GM18861 (cell line): ENCODE results near the gene DNM2.

ENCODE experiments used
- ATAC-seq: cut with Tn5 transposase; IDR thresholded peaks from one replicate; pipeline ENCODE4 v1.9.1; 2021; ENCODE audit not compliant: unreplicated experiment

DNM2 gene

DNA sequence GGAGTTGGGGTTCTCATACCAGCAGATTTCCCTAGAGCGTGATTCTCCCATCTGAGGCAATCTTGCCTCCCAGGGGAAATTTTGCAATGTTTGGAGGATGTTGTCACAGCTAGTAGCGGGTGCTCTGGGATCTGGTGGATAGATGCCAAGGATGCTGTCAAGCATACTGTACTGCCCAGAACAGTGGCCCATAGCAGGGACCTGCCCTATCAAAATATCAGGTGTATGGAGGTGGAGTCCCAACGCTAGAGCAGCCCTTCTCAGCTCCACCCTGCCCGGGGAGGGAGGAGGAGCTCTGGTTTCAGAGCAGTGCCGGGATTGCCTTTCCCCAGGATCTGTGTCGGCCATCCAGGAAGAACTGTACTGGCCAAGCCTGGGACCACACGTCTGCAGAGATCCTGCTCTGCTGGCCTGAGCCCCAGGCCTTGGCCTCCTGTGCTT, 27.5 kb upstream of the DNM2 start:
- no peak for ATAC-seq

DNA sequence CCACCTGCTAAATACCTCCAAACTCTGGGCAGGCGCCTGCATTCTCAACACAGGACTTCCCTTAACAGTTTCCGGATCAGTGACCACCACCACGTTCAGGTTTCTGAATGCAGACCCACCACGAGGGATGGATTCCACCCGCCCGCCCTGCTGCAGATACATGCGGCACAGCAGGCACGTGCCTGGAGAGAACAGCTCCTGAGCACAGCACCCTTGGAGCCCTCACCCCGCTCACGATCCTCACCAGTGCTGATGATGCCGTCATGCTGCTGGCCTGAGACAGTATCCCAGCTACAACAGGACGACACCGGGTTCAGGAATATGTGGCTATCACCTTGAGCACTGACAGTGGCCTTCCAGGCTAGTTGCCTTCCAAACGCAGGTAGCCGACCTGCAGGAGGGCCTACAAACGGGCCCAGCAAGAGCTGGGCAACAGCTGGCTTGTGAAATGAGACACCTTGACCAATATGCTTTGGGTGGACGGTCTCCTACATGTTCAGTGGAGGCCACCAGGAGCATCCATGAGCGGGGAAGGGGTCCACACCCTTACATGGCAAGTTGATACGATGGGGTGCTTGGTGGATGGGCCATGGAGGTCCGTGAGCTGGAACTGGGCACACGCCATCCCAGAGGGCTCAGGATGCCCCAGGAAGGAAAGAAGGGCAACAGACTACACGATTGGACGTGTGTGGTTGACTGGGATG, 26.5 kb upstream of the DNM2 start:
- ATAC-seq: no peak

DNA sequence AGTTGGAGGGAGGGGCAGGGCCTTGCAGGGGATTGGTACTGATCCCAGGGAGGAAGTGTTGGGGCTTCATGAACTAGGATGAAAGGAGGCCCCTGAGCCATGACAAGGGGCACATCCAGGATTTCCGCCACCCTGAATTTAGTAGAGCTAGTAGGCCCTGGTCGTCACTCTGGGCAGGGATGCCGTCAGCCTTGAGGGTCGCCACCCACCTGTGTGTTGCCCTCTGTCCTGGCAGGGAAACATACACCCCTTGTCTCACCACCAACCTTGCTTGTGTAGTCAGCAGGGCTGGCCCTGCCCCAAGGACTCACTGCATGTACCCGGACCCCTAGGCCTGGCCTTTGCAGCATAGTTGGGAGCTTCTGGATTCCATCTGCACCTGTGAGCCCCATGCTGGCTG, 26.0 kb upstream of the DNM2 start:
- no peak for ATAC-seq

DNA sequence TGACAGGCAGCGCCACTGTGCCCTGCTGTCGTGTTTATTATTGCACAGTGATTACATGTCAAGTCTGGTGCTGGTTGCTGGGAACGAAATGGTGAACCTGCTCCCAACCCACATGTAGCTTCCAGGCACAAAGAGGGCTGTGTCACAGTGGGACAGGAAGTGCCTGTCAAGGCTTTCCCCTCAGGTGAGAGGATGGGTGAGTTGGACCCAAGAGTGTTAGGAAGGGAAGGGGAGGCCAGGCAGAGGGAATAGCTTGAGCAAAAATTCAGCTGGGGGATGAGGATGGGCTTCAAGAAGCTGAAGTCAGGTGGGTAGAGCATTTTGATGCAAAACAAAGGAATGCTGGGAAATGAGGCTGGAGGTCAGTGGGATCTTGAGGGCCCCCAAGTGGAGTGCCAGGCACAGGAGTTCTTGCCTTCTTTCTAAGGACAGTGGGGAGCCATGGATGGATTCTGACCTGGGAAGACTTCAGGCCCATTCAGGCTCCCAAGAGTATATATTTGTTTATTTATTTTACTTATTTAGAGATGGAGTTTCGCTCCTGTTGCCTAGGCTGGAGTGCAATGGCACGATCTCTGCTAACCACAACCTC, 25.1 kb upstream of the DNM2 start:
- no peak for ATAC-seq

DNA sequence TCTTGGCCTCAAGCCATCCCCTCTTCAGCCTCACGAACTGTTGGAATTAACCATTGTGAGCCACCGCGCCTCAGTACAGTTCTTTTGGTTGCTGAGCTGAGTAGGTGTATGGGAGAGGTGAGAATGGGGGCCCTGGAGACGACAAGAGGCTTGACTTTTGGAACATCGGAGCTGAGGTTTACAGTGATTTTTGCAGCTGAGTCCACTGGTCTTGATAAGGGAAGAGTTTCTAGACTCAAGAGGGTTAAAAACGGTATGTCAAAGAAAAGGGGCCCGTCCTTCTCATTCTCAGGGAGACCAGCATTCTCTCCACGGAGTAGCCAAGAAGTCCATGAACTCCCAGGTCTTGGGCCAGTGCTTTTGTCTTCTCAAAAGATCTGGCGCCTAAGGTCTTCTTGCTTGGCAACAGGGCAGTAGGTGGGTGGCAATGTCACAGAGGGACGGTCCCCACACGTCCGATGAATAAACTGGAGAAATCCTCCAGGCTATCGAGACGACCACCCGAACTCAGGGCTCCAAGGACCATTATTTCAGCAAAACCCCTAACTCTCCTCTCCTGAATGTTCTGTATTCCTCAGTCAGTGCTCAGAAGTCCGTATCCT, 23.1 kb upstream of the DNM2 start:
- ATAC-seq: no peak

DNA sequence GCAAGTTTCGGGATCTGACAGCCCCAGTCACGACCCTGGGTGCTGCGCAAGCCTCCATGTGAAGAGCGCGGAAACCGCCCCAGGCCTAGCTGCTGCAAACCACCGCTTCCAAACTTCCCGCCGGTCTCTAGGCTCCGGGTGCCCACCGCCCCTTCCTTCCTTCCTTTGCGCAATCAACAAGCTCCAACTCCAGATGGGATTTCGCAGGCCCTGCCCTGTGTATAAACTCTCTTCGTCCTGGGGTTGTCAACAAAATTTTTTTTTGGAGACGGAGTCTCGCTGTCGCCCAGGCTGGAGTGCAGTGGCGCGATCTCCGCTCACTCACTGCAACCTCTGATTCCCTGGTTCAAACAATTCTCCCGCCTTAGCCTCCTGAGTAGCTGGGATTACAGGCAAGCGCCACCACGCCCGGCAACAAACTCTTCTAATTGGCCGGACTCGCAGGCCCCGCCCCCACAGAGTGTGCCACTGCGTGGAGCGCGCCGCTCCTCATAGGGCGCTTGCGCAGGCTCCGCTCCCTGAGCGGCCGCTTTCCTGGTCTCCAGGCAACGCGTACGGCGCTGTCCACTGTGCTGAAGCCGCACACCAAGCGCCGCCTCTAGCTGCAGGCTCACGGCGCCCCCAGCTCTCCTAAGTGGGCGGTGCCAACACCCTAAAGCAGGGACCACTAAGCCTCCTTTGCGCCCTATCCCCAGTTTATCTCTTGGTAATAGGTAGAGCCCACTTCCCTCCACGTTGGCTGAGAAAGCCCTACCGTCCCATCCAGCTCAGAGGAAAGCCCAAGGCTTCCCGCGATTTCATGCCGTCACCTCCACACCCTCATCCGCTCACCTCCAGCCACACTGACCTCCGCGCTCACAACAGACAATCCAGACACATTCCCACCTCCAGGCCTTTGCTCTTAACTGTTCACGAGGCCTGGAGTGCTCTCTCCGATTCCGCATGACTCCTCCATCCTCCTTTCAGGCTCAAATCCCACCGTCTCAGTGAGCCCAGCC, 22.2 kb upstream of the DNM2 start:
- ATAC-seq: peak; percentile 71

DNA sequence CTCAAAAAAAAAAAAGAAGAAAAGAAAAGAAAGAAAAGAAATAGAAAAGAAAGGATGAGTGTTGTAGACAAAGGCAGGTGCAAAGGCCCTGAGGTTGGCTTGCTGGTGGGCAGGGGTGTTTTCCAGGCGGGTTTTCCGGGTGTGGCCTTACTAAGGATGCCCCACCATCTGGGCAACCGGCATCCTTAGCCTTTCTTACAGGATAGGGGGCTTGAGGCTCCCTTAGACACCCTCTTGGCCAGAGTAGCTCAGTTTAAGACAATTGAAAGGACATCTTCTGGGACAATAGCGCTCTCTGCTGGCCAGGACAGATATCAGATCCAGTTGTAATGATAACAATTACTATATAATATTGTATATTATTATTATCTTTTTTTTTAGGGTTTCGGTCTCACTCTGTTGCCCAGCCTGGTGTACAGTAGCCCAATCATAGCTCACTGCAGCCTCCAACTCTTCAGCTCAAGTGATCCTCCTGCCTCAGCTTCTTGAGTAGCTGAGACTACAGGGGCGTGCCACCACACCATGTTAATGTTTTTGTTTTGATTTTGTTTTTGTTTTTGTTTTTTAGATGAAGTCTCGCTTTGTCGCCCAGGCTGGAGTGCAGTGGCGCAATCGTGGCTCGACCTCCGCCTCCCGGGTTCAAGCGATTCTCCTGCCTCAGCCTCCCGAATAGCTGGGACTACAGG, 18.1 kb upstream of the DNM2 start:
- no peak for ATAC-seq

DNA sequence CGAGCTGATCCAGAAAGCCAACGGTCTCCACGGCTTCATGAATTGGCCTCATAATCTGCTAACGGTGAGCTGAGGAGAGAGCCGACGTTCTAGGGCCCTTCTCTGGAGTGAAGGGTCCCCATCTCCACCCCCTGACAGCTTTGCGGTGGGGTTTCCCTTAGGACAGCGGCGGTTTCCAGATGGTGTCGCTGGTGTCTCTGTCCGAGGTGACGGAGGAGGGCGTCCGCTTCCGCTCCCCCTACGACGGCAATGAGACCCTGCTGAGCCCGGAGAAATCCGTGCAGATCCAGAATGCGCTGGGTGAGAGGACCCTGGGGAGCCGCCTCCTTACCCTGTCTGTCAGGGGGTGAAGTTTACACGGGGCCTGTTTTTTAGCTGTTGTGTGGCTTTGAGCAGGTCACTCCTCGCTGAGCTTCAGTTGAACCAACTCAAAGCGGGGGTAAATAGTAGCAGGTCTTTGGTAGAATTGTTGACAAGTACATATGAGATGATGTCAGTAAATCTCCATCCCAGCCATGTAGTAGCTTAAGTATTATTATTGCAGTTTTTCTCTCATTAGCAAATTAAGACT, 15.8 kb upstream of the DNM2 start:
- ATAC-seq: no peak

DNA sequence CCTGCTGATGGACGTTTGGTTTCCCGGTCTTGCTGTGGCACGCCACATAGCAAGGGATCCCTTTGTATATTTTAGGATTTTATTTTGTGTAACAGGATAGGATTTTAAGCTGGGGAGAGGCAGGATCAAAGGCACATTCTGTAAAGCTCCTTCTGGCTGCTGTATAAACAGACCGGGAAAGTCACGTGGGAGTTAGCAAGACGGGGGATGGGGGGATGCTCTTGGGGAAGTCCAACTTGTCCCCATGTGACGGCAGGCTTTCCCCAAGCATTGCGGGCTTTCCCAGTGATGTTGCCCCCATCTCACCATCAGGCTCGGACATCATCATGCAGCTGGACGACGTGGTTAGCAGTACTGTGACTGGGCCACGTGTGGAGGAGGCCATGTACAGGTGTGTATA, 10.9 kb upstream of the DNM2 start:
- ATAC-seq: no peak

DNA sequence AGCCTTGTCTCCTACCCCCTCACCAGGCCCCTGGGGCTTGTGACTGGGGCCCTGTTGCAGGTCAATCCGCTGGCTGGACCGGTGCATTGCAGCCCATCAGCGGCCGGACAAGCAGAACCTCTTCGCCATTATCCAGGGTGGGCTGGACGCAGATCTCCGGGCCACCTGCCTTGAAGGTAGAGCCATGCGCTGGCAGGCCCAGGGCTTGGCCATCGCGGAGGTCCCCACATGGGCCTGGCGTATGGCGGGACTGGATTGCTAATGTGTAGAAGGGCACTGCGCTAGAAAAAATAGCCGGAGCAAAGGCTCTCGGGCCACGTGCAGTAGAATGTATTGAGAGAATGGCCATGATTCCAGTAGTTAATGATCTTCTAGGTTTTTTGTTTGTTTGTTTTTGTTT, 10.4 kb upstream of the DNM2 start:
- ATAC-seq: no peak

DNA sequence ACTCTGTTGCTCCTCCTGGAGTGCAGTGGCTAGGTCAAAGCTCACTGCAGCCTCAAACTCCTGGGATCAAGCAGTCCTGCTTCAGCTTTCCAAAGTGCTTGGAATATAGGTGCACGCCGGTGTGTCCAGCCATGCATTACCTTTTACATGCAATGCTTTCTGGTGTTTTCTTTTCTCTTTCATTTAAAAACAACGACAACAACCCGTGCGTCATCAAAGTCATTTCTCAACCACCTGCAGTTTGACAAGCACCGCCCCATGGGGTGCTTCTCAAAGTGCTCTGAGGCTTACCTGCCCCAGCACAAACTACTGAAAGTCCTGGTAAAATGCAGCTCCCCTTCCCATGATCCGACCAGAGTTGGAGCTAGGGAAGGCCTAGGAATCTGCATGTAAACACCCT, 9.6 kb upstream of the DNM2 start:
- no peak for ATAC-seq

DNA sequence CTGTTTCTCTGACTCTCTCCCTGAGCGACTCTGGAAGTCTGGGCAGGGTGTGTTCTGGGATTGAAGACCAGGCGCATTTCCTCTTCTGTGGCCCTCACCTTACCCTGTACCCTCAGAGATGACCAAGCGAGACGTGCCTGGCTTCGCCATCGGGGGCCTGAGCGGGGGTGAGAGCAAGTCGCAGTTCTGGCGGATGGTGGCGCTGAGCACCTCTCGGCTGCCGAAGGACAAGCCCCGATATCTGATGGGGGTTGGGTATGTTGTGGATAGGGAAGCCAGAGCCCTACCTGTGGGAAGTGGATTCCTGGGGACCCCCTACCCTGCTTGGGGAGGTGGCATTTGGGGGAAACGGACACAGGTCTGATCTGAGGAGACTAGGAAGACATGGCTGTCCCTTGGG, 5.8 kb upstream of the DNM2 start:
- no peak for ATAC-seq

DNA sequence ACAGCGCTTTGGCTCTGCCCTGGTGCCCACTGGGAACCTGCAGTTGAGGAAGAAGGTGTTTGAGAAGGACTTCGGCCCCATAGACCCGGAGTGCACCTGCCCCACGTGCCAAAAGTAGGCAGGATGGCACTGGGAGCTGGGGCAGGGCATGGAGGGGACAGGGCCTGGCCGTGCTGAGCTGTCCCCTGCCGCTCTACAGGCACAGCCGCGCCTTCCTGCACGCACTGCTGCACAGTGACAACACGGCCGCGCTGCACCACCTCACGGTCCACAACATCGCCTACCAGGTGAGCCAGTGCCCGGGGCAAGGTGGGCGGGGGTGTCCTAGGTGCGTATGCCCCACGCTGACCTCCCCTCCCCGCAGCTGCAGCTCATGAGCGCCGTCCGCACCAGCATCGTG, 5.1 kb upstream of the DNM2 start:
- no peak for ATAC-seq

DNA sequence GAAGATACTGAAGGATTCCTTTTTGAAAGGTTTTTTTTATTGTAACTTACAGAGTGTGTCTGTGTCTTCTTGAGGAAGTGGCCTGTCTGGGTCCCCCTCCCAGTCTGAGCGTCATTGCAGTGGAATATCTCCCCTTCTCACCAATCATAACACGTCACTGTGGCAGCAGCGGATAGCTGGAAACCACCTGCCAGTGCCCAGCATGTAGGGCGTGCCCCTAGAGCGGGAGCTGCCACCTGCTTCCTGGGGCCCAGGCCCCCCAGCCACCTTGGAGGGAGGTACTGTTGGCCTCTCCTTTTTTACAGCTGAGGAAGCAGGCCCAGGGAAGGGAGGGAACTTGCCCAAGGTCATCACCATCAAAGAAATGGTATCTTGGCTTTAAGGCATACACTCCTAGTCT, 4.6 kb upstream of the DNM2 start:
- no peak for ATAC-seq

DNA sequence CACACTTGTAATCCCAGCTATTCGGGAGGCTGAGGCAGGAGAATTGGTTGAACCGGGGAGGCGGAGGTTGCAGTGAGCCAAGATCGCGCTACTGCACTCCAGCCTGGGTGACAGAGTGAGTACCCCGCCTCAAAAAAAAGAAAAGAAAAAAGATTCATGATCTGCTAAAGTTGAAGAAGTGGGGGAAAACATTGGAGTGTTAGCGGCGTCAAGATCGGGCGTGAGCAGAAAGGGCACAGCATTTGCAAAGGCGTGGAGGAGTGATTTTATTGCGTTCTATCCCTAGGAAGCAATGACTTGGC, 874 bp upstream of the DNM2 start:
- ATAC-seq: no peak

DNA sequence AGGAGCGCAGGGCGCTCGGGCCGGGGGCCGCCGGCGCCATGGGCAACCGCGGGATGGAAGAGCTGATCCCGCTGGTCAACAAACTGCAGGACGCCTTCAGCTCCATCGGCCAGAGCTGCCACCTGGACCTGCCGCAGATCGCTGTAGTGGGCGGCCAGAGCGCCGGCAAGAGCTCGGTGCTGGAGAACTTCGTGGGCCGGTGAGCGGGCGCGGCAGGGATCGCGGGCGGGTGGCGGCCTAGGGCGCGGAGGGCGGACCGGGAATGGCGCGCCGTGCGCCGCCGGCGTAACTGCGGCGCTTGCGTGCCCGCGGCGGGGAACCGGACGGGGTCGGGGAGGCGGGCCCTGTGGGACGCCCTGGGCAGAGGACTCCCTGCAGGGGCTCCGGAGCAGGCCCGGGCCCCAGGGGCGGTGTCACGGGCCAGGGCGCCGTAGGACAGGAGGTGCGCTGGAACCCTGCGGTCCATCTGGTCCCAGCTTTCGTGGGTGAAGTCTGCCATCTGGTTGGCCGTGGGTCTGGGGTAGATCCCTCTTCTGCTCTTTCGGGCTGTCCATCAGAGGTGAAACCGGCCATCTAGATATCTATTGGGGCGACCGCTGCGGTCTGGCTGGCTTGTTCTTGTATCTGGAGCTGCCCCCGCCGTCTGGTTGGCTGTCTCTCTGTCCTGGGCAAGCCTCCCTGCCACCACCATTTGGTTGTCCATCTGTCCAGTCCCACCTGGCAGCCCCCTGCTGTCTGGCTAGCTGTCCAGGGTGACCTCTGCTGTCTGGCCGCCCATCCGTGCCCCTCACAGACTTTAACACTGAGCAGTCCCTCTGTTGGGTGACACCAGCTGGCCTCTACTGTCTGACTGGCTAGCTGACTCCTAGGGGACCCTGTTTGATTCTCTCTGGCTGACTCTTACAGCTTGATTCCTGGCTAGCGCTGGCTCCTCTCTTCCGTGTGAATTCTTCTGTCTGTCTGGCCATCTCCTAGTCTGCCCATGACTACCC, 622 bp downstream of the DNM2 start:
- peak; percentile 2 for ATAC-seq

DNA sequence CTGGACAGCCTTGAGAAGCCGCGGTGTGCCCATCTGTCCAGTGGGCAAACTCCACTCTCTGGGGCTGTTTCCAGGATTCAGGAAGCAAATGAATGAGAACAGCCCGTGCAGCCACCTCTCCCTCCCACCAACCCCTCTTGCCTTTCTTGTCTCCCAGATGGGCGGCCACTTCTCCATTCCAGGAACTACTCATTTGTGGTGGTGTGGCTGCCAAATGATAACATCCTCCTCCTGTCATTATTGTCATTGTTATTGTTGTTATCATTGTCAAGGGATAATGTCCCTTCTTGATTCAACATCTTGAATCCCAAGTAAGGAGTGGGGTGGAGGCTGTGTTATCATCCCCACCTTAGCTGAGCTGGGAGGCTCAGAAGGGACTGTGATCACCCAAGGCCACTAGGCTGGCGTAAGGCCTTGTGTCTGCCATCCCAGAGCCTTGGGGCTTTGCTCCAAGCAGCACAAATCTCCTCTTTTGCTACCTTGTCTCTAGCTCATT, 1.6 kb downstream of the DNM2 start:
- no peak for ATAC-seq

DNA sequence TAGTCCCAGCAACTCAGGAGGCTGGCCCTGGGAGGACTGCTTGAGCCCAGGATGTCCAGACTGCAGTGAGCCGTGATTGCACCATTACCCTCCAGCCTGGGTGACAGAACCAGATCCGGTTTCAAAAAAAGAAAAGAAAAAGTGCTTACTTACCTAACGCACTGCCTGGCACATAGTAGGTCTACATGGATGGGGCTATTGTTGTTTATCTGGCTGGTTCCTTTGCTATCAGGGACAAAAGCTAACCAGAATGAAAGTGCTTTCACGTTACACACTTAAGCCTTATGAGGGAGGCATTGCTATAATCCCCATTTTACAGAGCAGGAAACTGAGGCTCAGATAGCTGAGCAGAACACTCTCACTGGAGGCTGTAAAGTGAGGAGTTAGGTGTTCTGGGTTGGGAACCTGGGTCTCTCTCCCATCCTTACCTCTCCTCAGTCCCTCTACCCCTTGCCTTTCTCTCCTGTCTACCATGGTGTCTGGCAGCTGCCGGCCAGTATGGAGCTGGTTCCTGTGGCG, 2.8 kb downstream of the DNM2 start:
- no peak for ATAC-seq

DNA sequence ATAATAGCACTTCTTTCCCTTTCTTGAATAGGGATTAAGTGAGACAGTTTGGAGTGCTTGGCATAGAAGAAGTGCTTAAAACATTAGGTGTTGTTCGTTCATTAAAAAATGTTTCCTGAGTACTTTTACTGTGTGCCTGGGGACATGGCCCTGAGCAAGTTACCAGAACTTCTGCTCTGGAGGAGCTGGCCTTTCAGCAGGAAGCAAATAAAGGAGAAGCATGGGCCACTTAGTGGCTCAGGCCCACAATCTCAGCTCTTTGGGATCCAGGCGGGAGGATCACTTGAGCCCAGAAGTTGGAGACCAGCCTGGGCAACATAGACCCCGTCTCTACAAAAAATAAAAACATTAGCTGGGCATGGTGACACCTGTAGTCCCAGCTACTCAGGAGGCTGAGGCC, 5.7 kb downstream of the DNM2 start:
- ATAC-seq: no peak
